Muscle layer of duodenum (tissue), 2 donors: Measurements from ENCODE around the gene S100A8.

Source experiments
- H3K27ac ChIP-seq: one replicate; pipeline ENCODE4 v1.7.0; 2013; ENCODE audit warnings: mild to moderate bottlenecking, low read length
- H3K27me3 ChIP-seq: one replicate; pipeline ENCODE4 v1.7.0; 2013; ENCODE audit warnings: low read depth, mild to moderate bottlenecking, control low read depth, low read length
- H3K36me3 ChIP-seq, 2 donors: one replicate each; pipeline ENCODE4 v1.7.0; 2013; ENCODE audit warnings: low read length in 2 of 2, control low read depth in 1 of 2, mild to moderate bottlenecking in 1 of 2; ENCODE audit not compliant: insufficient read depth in 2 of 2, control insufficient read depth in 1 of 2
- H3K4me1 ChIP-seq, 2 donors: one replicate each; pipeline ENCODE4 v1.7.0; 2013; ENCODE audit warnings: low read length in 2 of 2, mild to moderate bottlenecking in 2 of 2, control low read depth in 1 of 2, moderate library complexity in 1 of 2; ENCODE audit not compliant: insufficient read depth in 2 of 2, control insufficient read depth in 1 of 2
- H3K4me3 ChIP-seq, 2 donors: one replicate each; pipeline ENCODE4 v1.7.0; 2013; ENCODE audit warnings: low read length in 2 of 2, low read depth in 1 of 2, mild to moderate bottlenecking in 1 of 2
- H3K9me3 ChIP-seq, 2 donors: one replicate each; pipeline ENCODE4 v1.7.0; 2013; ENCODE audit warnings: low read length in 2 of 2, control low read depth in 1 of 2, mild to moderate bottlenecking in 1 of 2; ENCODE audit not compliant: control insufficient read depth in 1 of 2
- donor health status: healthy.

S100A8 gene

GRCh38 chr1:153340356-153340755 is 50.5 kb downstream of the S100A8 start:
- Histone ChIP-seq H3K9me3 (no peaks in the 10 kb centered on the region), H3K27me3 (no peaks in the 10 kb centered on the region), H3K4me1 (no peaks in the 10 kb centered on the region)

More at GRCh38 chr1:153340356-153340755, 50.5 kb downstream of the S100A8 start:
- Histone ChIP-seq H3K36me3 (no peaks in the 10 kb centered on the region), H3K27ac (no peak overlapping the region), H3K4me3 (no peak overlapping the region)
